ENCODE results near the gene FCAMR.

The FCAMR gene

GRCh38 chr1:206957639-206958038 is 12.6 kb downstream of the FCAMR start:
- Histone ChIP-seq H3K27ac (ENCODE audit: low read length) (no peak overlapping the region), H3K4me3 (ENCODE audit: low read length in 2 of 2) (no peak overlapping the region), H3K27me3 (ENCODE audit: control insufficient read depth in 1 of 2, insufficient read depth in 2 of 2, low read length in 2 of 2) (no peaks in the 10 kb centered on the region), H3K36me3 (ENCODE audit: control insufficient read depth in 2 of 2, insufficient read depth in 2 of 2, low read length in 2 of 2) (no peaks in the 10 kb centered on the region), H3K4me1 (ENCODE audit: control insufficient read depth, insufficient read depth, low read length) (peaks cover 5% of the 10 kb centered on the region), H3K9ac (ENCODE audit: low read length in 2 of 2) (no peak overlapping the region), H3K9me3 (ENCODE audit: control insufficient read depth in 2 of 2, low read length in 2 of 2) (no peaks in the 10 kb centered on the region)

GRCh38 chr1:206955476-206956451 is 14.5 kb downstream of the FCAMR start:
- H3K36me3 ChIP-seq (ENCODE audit: control insufficient read depth in 2 of 2, insufficient read depth in 2 of 2, low read length in 2 of 2), result no peaks in the 10 kb centered on the region
- H3K27me3 ChIP-seq (ENCODE audit: control insufficient read depth in 1 of 2, insufficient read depth in 2 of 2, low read length in 2 of 2), result no peaks in the 10 kb centered on the region
- H3K4me3 ChIP-seq (ENCODE audit: low read length in 2 of 2), result no peak overlapping the region
- peaks cover 5% of the 10 kb centered on the region for H3K4me1 ChIP-seq (ENCODE audit: control insufficient read depth, insufficient read depth, low read length)
- H3K9me3 ChIP-seq (ENCODE audit: control insufficient read depth in 2 of 2, low read length in 2 of 2), result no peaks in the 10 kb centered on the region
- H3K27ac ChIP-seq (ENCODE audit: low read length), result no peak overlapping the region
- H3K9ac ChIP-seq (ENCODE audit: low read length in 2 of 2), result no peak overlapping the region

GRCh38 chr1:206954459-206955342 is 15.6 kb downstream of the FCAMR start:
- Histone ChIP-seq H3K4me3 (ENCODE audit: low read length in 2 of 2) (no peak overlapping the region), H3K9me3 (ENCODE audit: control insufficient read depth in 2 of 2, low read length in 2 of 2) (peaks cover 3 to 4% of the 10 kb centered on the region in 2 donors), H3K36me3 (ENCODE audit: control insufficient read depth in 2 of 2, insufficient read depth in 2 of 2, low read length in 2 of 2) (no peaks in the 10 kb centered on the region), H3K4me1 (ENCODE audit: control insufficient read depth, insufficient read depth, low read length) (peaks cover 5% of the 10 kb centered on the region), H3K27ac (ENCODE audit: low read length) (no peak overlapping the region), H3K27me3 (ENCODE audit: control insufficient read depth in 1 of 2, insufficient read depth in 2 of 2, low read length in 2 of 2) (no peaks in the 10 kb centered on the region), H3K9ac (ENCODE audit: low read length in 2 of 2) (no peak overlapping the region)

- H3K9ac ChIP-seq (ENCODE audit: low read length in 2 of 2), result no peak overlapping the region
- H3K9me3 ChIP-seq (ENCODE audit: control insufficient read depth in 2 of 2, low read length in 2 of 2), result peaks cover 4 to 6% of the 10 kb centered on the region in 2 donors
- no peaks in the 10 kb centered on the region for H3K27me3 ChIP-seq (ENCODE audit: control insufficient read depth in 1 of 2, insufficient read depth in 2 of 2, low read length in 2 of 2)
- H3K36me3 ChIP-seq (ENCODE audit: control insufficient read depth in 2 of 2, insufficient read depth in 2 of 2, low read length in 2 of 2), result no peaks in the 10 kb centered on the region
- no peak overlapping the region for H3K4me3 ChIP-seq (ENCODE audit: low read length in 2 of 2)
- peaks cover 5% of the 10 kb centered on the region for H3K4me1 ChIP-seq (ENCODE audit: control insufficient read depth, insufficient read depth, low read length)
- H3K27ac ChIP-seq (ENCODE audit: low read length), result no peak overlapping the region
These were observed 16.6 kb downstream of the FCAMR start for GRCh38 chr1:206953626-206954025.

GRCh38 chr1:206953126-206953525 is 17.1 kb downstream of the FCAMR start:
- Histone ChIP-seq H3K9me3 (ENCODE audit: control insufficient read depth in 2 of 2, low read length in 2 of 2) (peaks cover 4 to 6% of the 10 kb centered on the region in 2 donors), H3K4me3 (ENCODE audit: low read length in 2 of 2) (no peak overlapping the region), H3K36me3 (ENCODE audit: control insufficient read depth in 2 of 2, insufficient read depth in 2 of 2, low read length in 2 of 2) (no peaks in the 10 kb centered on the region), H3K27ac (ENCODE audit: low read length) (no peak overlapping the region), H3K4me1 (ENCODE audit: control insufficient read depth, insufficient read depth, low read length) (peaks cover 5% of the 10 kb centered on the region), H3K9ac (ENCODE audit: low read length in 2 of 2) (no peak overlapping the region), H3K27me3 (ENCODE audit: control insufficient read depth in 1 of 2, insufficient read depth in 2 of 2, low read length in 2 of 2) (peaks cover 0 to 1% of the 10 kb centered on the region in 2 donors)

- Histone ChIP-seq H3K9ac (ENCODE audit: low read length in 2 of 2) (no peak overlapping the region), H3K4me3 (ENCODE audit: low read length in 2 of 2) (no peak overlapping the region), H3K27me3 (ENCODE audit: control insufficient read depth in 1 of 2, insufficient read depth in 2 of 2, low read length in 2 of 2) (peaks cover 0 to 2% of the 10 kb centered on the region in 2 donors), H3K4me1 (ENCODE audit: control insufficient read depth, insufficient read depth, low read length) (peaks cover 5% of the 10 kb centered on the region), H3K36me3 (ENCODE audit: control insufficient read depth in 2 of 2, insufficient read depth in 2 of 2, low read length in 2 of 2) (no peaks in the 10 kb centered on the region), H3K9me3 (ENCODE audit: control insufficient read depth in 2 of 2, low read length in 2 of 2) (peaks cover 4 to 6% of the 10 kb centered on the region in 2 donors), H3K27ac (ENCODE audit: low read length) (no peak overlapping the region)
These were observed 18.1 kb downstream of the FCAMR start for GRCh38 chr1:206952171-206952570.

- Histone ChIP-seq H3K4me1 (ENCODE audit: control insufficient read depth, insufficient read depth, low read length) (peaks cover 5% of the 10 kb centered on the region), H3K36me3 (ENCODE audit: control insufficient read depth in 2 of 2, insufficient read depth in 2 of 2, low read length in 2 of 2) (no peaks in the 10 kb centered on the region), H3K27ac (ENCODE audit: low read length) (no peak overlapping the region), H3K27me3 (ENCODE audit: control insufficient read depth in 1 of 2, insufficient read depth in 2 of 2, low read length in 2 of 2) (peaks cover 0 to 2% of the 10 kb centered on the region in 2 donors), H3K9ac (ENCODE audit: low read length in 2 of 2) (no peak overlapping the region), H3K9me3 (ENCODE audit: control insufficient read depth in 2 of 2, low read length in 2 of 2) (peaks cover 4 to 6% of the 10 kb centered on the region in 2 donors), H3K4me3 (ENCODE audit: low read length in 2 of 2) (no peak overlapping the region)
These were observed 18.8 kb downstream of the FCAMR start for GRCh38 chr1:206951318-206952100.

- Histone ChIP-seq H3K9ac (ENCODE audit: low read length in 2 of 2) (no peak overlapping the region), H3K36me3 (ENCODE audit: control insufficient read depth in 2 of 2, insufficient read depth in 2 of 2, low read length in 2 of 2) (no peaks in the 10 kb centered on the region), H3K27me3 (ENCODE audit: control insufficient read depth in 1 of 2, insufficient read depth in 2 of 2, low read length in 2 of 2) (peaks cover 0 to 2% of the 10 kb centered on the region in 2 donors), H3K9me3 (ENCODE audit: control insufficient read depth in 2 of 2, low read length in 2 of 2) (peaks cover 4 to 6% of the 10 kb centered on the region in 2 donors), H3K27ac (ENCODE audit: low read length) (no peak overlapping the region), H3K4me3 (ENCODE audit: low read length in 2 of 2) (no peak overlapping the region), H3K4me1 (ENCODE audit: control insufficient read depth, insufficient read depth, low read length) (peaks cover 5% of the 10 kb centered on the region)
These were observed 20.6 kb downstream of the FCAMR start for GRCh38 chr1:206949641-206950040.

GRCh38 chr1:206949208-206949607 is 21.1 kb downstream of the FCAMR start:
- Histone ChIP-seq H3K36me3 (ENCODE audit: control insufficient read depth in 2 of 2, insufficient read depth in 2 of 2, low read length in 2 of 2) (no peaks in the 10 kb centered on the region), H3K4me1 (ENCODE audit: control insufficient read depth, insufficient read depth, low read length) (peaks cover 5% of the 10 kb centered on the region), H3K9ac (ENCODE audit: low read length in 2 of 2) (no peak overlapping the region), H3K4me3 (ENCODE audit: low read length in 2 of 2) (no peak overlapping the region), H3K27me3 (ENCODE audit: control insufficient read depth in 1 of 2, insufficient read depth in 2 of 2, low read length in 2 of 2) (peaks cover 0 to 2% of the 10 kb centered on the region in 2 donors), H3K9me3 (ENCODE audit: control insufficient read depth in 2 of 2, low read length in 2 of 2) (peaks cover 4 to 6% of the 10 kb centered on the region in 2 donors), H3K27ac (ENCODE audit: low read length) (no peak overlapping the region)

GRCh38 chr1:206947255-206947654 is 23.0 kb downstream of the FCAMR start:
- peaks cover 4 to 6% of the 10 kb centered on the region in 2 donors for H3K9me3 ChIP-seq (ENCODE audit: control insufficient read depth in 2 of 2, low read length in 2 of 2)
- peaks cover 0 to 6% of the 10 kb centered on the region in 2 donors for H3K27me3 ChIP-seq (ENCODE audit: control insufficient read depth in 1 of 2, insufficient read depth in 2 of 2, low read length in 2 of 2)
- H3K27ac ChIP-seq (ENCODE audit: low read length), result no peak overlapping the region
- no peak overlapping the region for H3K4me3 ChIP-seq (ENCODE audit: low read length in 2 of 2)
- H3K4me1 ChIP-seq (ENCODE audit: control insufficient read depth, insufficient read depth, low read length), result no peaks in the 10 kb centered on the region
- H3K9ac ChIP-seq (ENCODE audit: low read length in 2 of 2), result no peak overlapping the region
- no peaks in the 10 kb centered on the region for H3K36me3 ChIP-seq (ENCODE audit: control insufficient read depth in 2 of 2, insufficient read depth in 2 of 2, low read length in 2 of 2)

Measured in stomach smooth muscle (tissue), 2 donors.